ENCODE results near the gene ANKRD42.

GRCh38 chr11:83187465-83187864 lies 6.0 kb upstream of the ANKRD42 start:
- no peak for TF ChIP-seq CTCF (IDR thresholded peaks at IDR 0.05)
- TF ChIP-seq POLR2AphosphoS5 (IDR thresholded peaks at IDR 0.05) = no peak
- TF ChIP-seq POLR2A (IDR thresholded peaks at IDR 0.05) = no peak
- no peak for TF ChIP-seq EP300 (IDR thresholded peaks at IDR 0.05; ENCODE audit: low read depth)

All from transverse colon (tissue), 4 donors.